ENCODE results near the gene RRP15.

GRCh38 chr1:218347336-218347722, 62.2 kb downstream of the RRP15 start:
- TF ChIP-seq SP1 (IDR thresholded peaks at IDR 0.05; ENCODE audit: low read depth) (no peak), CTCF (IDR thresholded peaks at IDR 0.05 in 2 of 3, conservative IDR thresholded peaks at IDR 0.05 in 1 of 3; ENCODE audit: borderline replicate concordance in 1 of 3, insufficient read depth in 1 of 3, low read depth in 2 of 3, low read length in 2 of 3) (no peak)
